ENCODE data around the gene CHID1.

The CHID1 gene

DNA sequence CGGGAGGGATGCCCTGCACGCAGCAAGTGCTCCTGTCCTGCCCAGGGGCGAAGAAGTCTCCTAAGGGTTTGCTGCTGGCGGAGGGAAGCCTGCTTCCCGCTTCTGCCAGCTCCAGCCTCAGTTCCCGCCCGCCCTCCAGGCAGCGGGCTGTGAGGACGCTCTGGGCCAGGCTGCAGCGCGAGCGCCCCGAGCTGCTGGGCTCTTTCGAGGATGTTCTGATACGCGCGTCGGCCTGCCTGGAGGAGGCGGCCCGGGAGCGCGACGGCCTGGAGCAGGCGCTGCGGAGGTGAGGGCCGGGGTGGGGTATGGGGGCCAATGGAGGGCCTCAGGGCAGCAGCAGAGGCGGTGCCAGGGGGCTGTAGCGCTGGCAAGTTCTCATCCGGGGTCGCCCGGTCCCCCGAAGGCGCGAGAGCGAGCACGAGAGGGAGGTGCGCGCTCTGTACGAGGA lies 80.7 kb downstream of the CHID1 start:
- no peak for FAIRE-seq
- DNase-seq (ENCODE audit: insufficient read length) = no peak
- TF ChIP-seq POLR2A (IDR thresholded peaks at IDR 0.05; ENCODE audit: low read depth, low read length) = no peak
- no peak for TF ChIP-seq TAF1 (IDR thresholded peaks at IDR 0.05; ENCODE audit: borderline replicate concordance, low read depth, low read length)
- TF ChIP-seq POLR2AphosphoS5 (IDR thresholded peaks at IDR 0.05; ENCODE audit: low read depth, low read length) = no peak

DNA sequence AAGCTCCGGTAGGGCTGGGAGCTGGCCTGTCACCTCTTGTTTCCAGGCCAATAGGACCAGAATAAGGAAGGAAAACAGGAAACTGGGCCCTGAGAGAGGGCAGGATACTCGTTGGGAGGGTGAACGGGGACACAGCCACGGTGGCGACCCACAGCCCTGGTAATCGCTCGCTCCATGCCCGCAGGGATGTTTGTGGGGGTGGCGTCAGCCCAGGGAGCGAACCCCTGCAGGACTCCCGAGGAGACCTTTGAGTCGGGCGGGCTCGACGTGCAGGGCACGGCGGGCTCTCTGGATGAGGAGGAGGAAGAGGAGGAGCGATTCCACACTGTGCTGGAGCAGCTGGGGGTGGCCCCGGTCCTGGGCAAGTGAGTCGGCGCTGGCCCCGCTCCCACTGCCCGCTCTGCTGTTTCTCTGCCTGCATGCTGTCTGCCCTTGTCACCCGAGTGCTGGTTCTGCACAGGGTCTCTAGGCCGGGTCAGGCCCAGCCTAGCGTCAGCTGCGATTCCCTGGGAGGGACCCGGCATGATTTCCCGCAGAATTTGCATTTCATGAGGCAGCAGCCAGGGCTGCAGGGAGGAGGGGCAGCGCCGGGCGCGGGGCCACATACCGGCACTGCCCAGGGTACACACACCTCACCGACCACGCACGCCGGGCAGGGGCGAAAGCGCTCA lies 81.3 kb downstream of the CHID1 start:
- DNase-seq (ENCODE audit: insufficient read length) (no peak), FAIRE-seq (no peak)
- TF ChIP-seq TAF1 (IDR thresholded peaks at IDR 0.05; ENCODE audit: borderline replicate concordance, low read depth, low read length) (no peak), POLR2AphosphoS5 (IDR thresholded peaks at IDR 0.05; ENCODE audit: low read depth, low read length) (no peak), POLR2A (IDR thresholded peaks at IDR 0.05; ENCODE audit: low read depth, low read length) (no peak)

DNA sequence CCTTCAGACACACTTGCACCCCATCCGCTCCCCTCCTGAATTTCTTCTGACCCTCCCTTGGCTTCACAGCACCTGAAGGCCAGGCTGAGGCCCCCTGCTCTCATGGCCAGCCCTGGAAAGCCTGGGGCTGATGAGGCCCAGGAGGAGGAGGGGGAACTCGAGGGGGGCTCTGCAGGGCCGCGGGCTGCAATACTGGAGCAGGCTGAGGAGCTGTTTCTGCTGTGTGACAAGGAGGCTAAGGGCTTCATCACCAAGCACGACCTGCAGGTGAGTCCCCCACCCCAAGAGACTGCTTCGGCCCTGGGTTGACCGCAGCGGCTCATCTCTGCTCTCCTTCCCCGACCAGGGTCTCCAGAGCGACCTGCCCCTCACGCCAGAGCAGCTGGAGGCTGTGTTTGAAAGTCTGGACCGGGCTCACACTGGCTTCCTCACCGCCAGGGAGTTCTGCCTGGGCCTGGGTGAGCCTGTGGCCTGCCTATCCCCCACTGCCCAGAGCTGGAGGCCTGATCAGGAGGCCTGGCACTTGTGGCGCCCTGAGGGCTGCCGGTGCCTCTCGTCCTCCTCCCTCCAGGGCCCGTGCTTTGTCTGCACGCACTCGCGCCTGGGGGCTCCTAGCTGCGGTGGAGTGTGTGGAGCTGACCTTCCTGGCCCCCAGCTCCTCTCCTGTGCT lies 82.0 kb downstream of the CHID1 start:
- DNase-seq (ENCODE audit: insufficient read length) = no peak
- TF ChIP-seq POLR2AphosphoS5 (IDR thresholded peaks at IDR 0.05; ENCODE audit: low read depth, low read length) (no peak), TAF1 (IDR thresholded peaks at IDR 0.05; ENCODE audit: borderline replicate concordance, low read depth, low read length) (no peak), POLR2A (IDR thresholded peaks at IDR 0.05; ENCODE audit: low read depth, low read length) (no peak)

DNA sequence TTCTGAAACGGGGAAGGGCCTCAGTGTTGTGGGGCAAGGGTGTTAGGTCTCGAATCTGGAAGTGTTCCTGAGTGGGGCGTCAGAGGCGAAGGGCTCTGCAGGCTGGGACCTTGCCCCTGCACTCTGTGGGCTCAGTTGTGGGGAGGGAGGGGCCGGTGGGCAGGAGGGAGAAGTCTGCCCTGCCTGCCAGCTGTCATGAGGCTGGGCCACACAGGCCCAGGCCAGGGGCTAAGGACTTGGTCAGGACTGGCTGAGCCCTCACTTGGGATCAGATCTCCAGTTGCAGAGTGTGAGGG lies 82.8 kb downstream of the CHID1 start, which contains the start of gene CRACR2B:
CRACR2B (plus strand) TSS at position 23 of the 296 bp plus-strand sequence. CDS start 689 bp downstream, outside the sequence.
- TF ChIP-seq TAF1 (IDR thresholded peaks at IDR 0.05; ENCODE audit: borderline replicate concordance, low read depth, low read length) (no peak), POLR2A (IDR thresholded peaks at IDR 0.05; ENCODE audit: low read depth, low read length) (no peak), POLR2AphosphoS5 (IDR thresholded peaks at IDR 0.05; ENCODE audit: low read depth, low read length) (no peak)
- FAIRE-seq = no peak
- no peak for DNase-seq (ENCODE audit: insufficient read length)

More for the DNA sequence above, 82.0 kb downstream of the CHID1 start:
- FAIRE-seq = no peak

DNA sequence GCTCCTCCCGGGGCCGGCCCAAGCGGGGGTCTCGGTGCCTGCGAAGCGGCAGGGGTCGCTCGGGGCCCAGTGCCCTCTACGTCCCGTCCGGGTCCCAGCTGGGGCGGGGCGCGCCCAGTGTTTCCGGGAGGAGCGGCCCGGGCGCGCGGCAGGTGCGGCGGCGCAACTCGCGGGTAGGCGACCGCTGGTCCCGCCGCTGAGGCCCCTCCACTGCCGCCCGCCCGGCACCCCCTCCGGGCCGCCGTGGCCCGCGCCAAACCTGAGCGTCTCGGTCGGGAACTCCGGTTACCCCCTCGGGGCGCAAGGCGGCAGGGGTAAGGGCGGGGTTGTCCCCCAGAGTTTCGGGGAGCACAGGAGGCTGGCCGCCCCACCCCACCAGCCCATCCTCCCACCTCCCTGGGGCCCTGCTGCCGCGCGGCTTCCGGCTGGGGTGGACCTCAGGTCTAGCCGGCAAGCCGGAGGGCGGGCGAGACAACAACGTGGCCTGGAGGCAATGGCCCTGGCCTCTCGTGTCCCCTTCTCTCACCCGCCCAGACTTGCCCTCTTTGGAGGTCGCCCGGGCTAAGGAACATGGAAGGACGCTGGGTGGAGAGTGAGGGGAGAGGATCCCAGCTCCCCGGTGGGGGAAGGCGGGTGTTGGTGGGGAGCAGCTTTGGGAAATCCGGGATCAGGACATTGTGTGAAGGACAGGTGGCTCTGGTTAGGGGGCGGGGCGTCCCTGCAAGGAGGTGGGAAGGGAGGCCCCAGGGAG lies 83.3 kb downstream of the CHID1 start:
- TF ChIP-seq POLR2AphosphoS5 (IDR thresholded peaks at IDR 0.05; ENCODE audit: low read depth, low read length) (no peak), TAF1 (IDR thresholded peaks at IDR 0.05; ENCODE audit: borderline replicate concordance, low read depth, low read length) (no peak), POLR2A (IDR thresholded peaks at IDR 0.05; ENCODE audit: low read depth, low read length) (no peak)
- DNase-seq (ENCODE audit: insufficient read length) = peak; percentile 71
- FAIRE-seq = peak; percentile 95

DNA sequence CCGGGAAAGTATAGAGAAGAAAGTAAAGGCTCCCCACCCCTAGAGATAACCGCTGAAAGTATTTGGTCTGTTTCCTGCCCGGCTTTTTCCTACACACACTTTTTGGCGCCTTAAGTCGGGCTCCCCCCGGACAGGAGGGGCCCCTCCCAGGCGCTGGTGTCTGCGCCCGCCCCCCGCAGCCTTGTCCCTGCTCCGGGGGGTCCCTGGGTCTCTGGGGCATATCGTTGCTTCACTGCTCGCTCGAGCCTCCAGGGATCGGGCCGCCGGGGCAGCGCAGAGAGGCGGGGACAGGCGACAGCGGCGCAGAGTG lies 83.8 kb downstream of the CHID1 start:
- TF ChIP-seq POLR2A (IDR thresholded peaks at IDR 0.05; ENCODE audit: low read depth, low read length) (no peak), TAF1 (IDR thresholded peaks at IDR 0.05; ENCODE audit: borderline replicate concordance, low read depth, low read length) (no peak), POLR2AphosphoS5 (IDR thresholded peaks at IDR 0.05; ENCODE audit: low read depth, low read length) (no peak)
- no peak for DNase-seq (ENCODE audit: insufficient read length)
- no peak for FAIRE-seq

DNA sequence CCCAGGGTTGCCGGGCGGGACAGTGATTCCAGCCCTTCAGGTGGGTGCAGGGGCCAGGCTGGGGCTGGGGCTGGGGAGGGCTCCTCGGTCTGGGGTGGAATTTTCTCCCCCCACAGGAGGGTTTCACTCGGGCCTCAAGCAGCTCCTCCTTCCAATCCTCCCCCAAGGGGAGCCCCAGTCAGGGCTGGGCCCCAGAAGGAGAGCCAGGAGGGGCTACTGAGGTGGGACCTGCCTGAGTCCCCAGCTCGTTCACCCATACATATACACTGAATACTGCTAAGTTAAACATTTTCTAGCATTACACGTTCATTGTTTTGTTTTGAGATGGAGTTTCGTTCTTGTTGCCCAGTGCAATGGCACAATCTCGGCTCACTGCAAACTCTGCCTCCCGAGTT lies 84.4 kb downstream of the CHID1 start:
- TF ChIP-seq POLR2AphosphoS5 (IDR thresholded peaks at IDR 0.05; ENCODE audit: low read depth, low read length) (no peak), POLR2A (IDR thresholded peaks at IDR 0.05; ENCODE audit: low read depth, low read length) (no peak), TAF1 (IDR thresholded peaks at IDR 0.05; ENCODE audit: borderline replicate concordance, low read depth, low read length) (no peak)
- peak; percentile 21 for FAIRE-seq
- no peak for DNase-seq (ENCODE audit: insufficient read length)

DNA sequence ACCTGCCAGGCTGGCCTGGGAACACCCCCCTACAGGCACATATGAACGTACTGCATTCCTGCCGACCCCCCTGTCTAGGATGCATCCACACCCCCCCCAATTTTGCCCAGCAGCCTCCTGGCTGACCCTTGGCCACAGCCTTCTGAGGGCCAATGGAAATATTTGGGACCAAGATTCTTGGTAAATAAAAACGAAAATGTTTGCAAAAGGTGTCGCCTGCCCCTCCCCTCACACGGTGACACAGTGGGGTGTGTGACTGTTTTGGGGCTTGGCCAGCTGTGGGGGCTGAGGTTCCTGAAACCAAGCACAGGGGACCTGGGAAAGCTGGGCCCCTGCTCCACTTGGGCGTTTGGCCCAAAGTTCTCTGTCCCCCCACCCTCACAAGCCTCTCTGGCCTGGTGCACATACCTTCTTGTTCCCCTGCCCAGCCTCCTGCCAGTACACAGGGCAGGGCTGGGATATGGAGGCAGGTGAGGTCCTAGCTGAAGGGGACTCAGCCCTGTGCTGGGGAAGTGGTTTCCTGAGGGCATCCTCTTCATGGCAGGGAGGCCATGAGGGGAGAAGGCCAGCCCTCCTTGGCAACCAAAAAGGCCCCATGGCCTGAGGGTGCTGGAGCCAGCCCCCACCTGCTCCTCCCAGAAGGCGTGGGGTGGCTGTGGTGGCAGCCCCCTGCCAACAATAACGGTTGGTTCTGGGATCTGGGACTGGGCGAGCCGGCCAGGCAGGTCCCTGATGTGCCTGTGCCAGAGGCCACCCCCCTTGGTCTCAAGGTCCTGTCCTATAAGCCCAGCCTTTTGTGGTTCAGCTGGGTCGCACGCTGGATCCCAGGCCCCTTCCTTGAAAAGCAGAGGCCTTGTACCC lies 85.0 kb downstream of the CHID1 start:
- no peak for FAIRE-seq
- DNase-seq (ENCODE audit: insufficient read length) = no peak
- no peak for TF ChIP-seq POLR2A (IDR thresholded peaks at IDR 0.05; ENCODE audit: low read depth, low read length)
- no peak for TF ChIP-seq TAF1 (IDR thresholded peaks at IDR 0.05; ENCODE audit: borderline replicate concordance, low read depth, low read length)
- no peak for TF ChIP-seq POLR2AphosphoS5 (IDR thresholded peaks at IDR 0.05; ENCODE audit: low read depth, low read length)

DNA sequence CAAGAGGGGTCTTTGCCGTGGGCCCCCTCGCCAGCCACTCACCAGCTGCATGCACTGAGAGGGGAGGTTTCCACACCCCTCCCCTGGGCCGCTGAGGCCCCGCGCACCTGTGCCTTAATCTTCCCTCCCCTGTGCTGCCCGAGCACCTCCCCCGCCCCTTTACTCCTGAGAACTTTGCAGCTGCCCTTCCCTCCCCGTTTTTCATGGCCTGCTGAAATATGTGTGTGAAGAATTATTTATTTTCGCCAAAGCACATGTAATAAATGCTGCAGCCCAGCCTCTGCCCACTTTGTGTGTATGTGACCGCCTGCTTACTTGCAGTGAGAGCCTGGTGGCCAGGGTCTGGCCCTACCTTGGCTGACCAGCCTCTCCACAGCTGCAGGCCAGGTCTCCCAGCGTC lies 85.7 kb downstream of the CHID1 start:
- FAIRE-seq (no peak), DNase-seq (ENCODE audit: insufficient read length) (no peak)
- no peak for TF ChIP-seq TAF1 (IDR thresholded peaks at IDR 0.05; ENCODE audit: borderline replicate concordance, low read depth, low read length)
- no peak for TF ChIP-seq POLR2AphosphoS5 (IDR thresholded peaks at IDR 0.05; ENCODE audit: low read depth, low read length)
- TF ChIP-seq POLR2A (IDR thresholded peaks at IDR 0.05; ENCODE audit: low read depth, low read length) = no peak

DNA sequence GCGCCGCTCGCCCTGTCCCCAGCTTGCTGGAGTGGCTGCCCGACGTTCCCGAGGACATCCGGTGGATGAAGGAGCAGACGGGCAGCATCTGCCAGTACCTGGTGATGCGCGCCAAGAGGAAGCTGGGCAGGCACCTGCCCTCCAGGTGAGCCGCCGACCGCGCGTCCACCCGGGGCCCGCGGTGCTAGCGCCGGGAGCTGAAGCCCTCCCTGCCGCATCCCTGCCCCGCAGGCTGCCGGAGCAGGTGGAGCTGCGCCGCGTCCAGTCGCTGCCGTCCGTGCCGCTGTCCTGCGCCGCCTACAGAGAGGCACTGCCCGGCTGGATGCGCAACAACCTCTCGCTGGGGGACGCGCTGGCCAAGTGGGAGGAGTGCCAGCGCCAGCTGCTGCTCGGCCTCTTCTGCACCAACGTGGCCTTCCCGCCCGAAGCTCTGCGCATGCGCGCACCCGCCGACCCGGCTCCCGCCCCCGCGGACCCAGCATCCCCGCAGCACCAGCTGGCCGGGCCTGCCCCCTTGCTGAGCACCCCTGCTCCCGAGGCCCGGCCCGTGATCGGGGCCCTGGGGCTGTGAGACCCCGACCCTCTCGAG lies 86.2 kb downstream of the CHID1 start:
- FAIRE-seq = no peak
- TF ChIP-seq TAF1 (IDR thresholded peaks at IDR 0.05; ENCODE audit: borderline replicate concordance, low read depth, low read length) (no peak), POLR2AphosphoS5 (IDR thresholded peaks at IDR 0.05; ENCODE audit: low read depth, low read length) (no peak), POLR2A (IDR thresholded peaks at IDR 0.05; ENCODE audit: low read depth, low read length) (no peak)
- DNase-seq (ENCODE audit: insufficient read length) = no peak

Data from GM12892 (cell line).